DOHH2 (cell line): ENCODE measurements around the gene TEAD4.

ENCODE experiments used
- CTCF ChIP-seq: fragments of 200-600 bp; sonication (generic); IDR thresholded peaks from one replicate; pipeline ENCODE4 v1.5.1; 2014; ENCODE audit warnings: antibody characterized with exemption, mild to moderate bottlenecking, low read depth, low read length; ENCODE audit not compliant: poor library complexity, severe bottlenecking
- EZH2phosphoT487 ChIP-seq: fragments of 200-600 bp; sonication (generic); IDR thresholded peaks from 2 replicates; pipeline ENCODE4 v1.6.1; 2017; ENCODE audit warnings: borderline replicate concordance, mild to moderate bottlenecking, antibody characterized with exemption, low read length, moderate library complexity, mixed read lengths

DNA sequence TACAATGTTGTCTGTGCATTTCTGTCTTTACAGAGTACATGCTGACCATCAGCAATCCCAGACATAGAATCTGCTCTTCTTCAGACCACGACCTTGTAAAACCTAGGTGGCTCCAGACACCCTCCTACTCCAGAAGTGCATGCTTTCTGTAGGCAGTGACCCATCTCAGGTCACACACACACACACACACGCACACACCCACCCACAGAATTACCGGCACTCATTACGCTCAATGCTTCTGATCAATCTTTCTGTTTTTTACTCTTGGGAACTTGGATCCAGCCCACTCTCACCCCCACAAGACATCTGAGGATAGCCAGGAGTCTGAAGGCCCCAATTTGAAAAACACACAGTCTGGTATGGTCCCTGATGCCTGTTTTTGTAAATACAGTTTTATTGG lies 110.5 kb downstream of the TEAD4 start:
- no peak for TF ChIP-seq CTCF
- TF ChIP-seq EZH2phosphoT487 = no peak
